Stimulated activated CD8-positive, alpha-beta memory T cell treated with anti-CD3 and anti-CD28 coated beads, Interleukin-15, amount 100 ng/mL, for 1 hour (primary cell): Measurements from ENCODE around the gene PSMB1.

Experiments used
- DNase-seq: peaks from one replicate; pipeline ENCODE4 v3.0.0-alpha.2; 2020; ENCODE audit warnings: low read depth

PSMB1 gene

DNA sequence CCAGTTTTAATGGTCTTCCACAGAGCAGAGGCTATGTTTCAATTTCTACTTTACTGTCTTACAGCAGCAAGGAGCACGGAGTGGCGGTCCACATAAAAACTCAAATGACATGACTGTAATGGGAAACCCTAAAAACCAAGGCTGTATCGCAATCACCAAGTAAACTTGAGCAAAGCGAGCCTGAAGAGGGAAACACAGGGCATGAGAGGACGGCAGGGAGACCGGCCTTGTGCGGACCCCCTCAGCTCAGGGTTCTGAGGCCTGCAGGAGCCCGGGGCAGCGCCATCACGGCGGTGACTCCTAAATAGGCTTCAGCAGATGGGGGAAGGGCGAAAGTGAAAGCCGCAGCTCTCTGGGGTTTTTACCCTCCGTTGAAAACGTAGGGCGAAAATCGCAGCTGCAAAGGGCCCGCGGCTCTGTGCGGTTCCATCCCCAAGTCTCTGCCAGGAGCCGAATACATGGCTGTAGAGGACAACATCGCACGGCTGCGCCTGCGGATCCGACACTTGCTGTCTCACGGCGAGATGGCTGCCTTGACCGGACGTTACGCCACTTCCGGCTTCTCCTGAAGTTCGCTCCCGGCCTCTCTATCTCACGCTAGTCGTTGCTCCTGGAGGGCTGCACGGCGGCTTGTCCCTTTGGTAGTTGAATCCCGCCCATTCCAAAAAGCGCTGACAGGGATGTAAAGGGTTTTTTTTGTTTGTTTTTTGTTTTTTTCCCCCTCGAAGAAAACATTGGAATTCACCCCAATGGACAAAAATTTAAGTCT is at the start of gene PSMB1:
PSMB1 (minus strand) TSS at position 543 of the 769 bp plus-strand sequence; CDS start at position 478, 65 bp downstream.
- peak; percentile 71 for DNase-seq

DNA sequence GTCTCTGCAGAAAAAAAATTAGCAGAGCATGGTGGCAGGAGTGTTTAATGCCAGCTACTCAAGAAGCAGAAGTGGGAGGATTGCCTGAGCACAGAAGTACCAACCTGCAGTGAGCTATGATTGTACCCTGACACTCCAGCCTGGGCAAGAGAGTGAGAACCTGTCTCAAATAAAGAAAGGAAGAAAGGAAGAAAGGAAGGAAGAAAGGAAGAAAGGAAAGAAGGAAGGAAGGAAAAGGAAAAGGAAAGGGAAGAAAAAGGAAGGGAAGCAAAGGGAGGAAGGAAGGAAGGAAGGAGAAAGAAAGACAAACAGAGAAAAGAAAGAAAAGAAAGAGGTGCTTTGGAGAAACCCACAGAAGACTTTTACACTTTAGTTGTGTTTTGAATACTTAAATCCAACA is 44.2 kb upstream of the PSMB1 start:
- no peak for DNase-seq

DNA sequence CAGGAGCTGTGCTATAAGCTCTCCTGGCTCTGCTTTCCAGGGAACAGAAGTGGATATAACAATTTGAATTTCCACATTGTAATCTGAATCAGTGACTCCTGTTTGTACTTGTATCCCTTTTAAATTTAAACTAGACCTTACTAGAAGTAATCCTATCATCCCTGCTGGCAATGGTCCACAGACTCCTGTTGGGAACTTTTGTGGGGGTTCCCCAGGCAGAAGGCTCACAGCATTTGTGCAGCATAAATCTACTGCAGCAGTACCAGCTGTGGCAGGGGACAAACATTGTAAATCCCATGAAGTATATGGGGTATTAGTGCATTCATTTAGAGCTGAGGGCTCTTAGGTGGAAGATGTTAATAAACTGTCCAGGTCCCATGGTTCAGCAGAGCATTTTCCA is 43.3 kb upstream of the PSMB1 start:
- DNase-seq: no peak

DNA sequence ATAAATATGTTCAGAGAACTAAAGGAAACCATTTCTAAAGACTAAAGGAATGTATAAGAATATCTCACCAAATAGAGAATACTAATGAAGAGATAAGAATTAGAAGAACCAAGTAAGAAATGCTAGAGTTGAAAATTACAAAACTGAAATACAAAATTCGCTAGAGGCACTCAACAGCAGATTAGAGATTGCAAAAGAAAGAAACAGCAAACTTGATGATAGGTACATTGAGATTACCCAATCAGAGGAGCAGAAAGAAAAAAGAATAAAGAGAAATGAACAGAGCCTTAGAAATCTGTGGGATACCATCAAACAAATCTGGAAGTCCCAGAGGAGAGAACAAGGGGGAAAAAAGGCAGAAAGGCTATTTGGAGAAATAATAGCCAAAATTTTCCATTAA is 37.6 kb upstream of the PSMB1 start:
- no peak for DNase-seq

DNA sequence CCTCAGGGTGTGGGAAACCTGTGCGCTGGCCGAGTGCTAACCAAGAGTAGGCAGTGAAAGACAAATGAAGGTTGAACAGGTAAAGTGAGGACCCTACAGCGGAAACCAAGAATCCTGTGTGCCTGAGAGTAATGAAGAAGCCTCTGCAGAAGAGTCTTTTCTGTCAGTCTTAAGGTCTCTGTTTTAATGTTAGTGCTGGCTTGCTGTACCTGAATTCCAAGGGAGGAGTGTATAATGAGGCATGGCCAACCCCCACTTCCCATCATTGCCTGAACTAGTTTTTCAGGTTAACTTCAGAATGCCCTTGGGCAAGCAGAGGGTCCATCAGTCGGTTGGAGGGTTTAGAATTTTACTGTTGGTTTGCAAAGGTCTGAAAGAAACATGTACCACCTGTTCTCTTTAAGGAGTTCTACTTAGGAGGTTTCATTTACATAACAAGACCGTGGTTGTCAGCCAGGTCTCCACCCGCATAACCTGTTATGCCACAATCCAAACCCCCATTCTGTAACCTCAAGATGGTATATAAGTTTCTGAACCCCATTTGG is 31.9 kb upstream of the PSMB1 start:
- DNase-seq: no peak

DNA sequence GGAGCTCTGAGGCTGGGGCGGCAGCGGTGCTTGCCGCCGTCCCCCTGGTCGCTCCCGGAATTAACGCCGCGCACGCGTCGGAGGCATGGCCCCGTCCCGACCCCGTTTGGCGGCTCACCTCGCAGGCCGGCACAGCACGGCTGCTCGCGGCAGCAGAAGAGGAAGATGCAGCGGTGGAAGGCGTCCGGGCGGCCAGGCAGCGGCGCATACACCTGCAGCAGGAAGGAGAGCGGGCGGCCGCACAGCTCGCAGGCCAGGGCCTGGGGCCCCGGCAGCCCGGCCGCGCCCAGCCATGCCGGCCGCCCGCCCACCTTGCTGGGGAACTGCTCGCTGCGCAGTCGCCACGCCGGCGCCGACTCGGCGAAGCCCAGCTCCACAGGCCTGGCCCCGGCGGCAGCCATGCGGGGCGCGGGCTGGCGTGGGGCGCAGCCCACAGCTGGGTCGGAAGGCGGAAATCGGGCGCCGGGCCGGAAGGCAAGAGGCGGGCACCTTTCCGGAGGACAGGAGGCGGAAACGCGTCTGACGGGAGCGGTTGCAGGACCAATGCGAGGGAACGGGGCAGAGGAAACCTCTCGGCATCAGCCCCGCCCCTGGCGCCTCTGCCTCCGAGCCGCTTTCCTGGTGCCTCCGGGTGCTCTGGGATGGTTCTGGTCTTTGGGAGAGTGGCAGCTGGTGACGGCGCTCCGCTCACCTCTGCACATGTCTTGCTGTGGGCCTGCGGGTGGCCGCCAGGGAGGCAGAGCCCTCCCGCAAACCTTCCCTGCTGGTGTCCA is 31.3 kb upstream of the PSMB1 start, which contains the start of gene PDCD2:
PDCD2 (minus strand) TSS at position 457 of the 773 bp plus-strand sequence; CDS start at position 401, 56 bp downstream.
- DNase-seq: peak; percentile 79

DNA sequence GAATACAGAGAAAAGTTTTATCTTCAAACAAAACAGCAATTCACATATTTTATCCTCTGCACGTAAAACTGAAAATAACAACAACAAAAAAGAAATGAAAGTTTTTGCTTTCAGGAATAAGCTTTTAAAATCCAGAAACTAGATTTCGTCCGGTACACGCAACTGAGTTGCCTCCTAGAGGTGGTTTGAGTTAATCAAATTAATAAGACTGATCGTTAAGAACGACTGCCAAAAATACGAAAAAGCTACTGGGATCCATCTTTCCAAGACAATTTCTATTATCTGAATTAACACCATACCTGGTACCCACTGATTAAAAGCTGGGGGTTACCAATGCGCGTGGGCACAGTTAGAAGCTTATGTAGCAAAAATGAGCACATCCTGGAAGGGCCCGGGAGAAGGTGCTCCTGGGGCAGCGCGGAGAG is 30.7 kb upstream of the PSMB1 start:
- no peak for DNase-seq

DNA sequence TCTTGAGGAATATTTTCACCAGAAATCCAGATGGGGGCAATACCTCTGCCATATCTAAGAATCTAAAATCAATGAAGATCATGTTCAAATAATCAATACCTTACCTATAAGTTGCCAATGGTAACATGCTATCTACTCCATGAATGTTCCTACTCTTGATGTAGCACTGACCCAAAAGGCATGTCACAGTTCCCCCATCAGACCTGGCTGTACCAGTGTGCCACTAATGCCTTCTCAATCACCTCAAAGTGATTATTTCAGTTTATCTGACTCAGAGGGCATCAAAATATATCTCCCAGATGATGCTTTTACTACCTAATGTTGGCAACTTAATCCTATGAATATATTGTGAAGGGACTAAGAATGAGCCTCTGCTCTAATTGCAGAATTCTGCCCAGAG is 25.8 kb upstream of the PSMB1 start:
- DNase-seq: no peak

DNA sequence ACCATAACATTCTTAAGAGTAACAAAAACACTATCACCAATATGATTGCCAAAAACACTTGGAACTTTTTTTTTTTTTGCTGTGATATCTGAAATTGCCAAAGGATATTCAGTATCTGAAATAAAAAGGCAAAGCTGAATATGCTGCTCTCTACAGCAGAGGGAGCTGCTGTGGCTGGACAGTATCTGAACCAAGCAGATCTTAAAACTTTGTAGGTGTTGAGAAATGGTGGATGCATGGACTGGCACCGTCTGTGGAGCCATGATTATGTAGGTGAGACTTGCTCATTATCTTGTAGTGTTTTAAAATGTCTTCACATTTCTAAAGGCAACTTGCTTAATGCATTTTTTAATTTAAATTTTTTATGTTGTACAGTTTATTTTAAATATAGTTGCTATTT is 22.1 kb upstream of the PSMB1 start:
- DNase-seq: no peak

DNA sequence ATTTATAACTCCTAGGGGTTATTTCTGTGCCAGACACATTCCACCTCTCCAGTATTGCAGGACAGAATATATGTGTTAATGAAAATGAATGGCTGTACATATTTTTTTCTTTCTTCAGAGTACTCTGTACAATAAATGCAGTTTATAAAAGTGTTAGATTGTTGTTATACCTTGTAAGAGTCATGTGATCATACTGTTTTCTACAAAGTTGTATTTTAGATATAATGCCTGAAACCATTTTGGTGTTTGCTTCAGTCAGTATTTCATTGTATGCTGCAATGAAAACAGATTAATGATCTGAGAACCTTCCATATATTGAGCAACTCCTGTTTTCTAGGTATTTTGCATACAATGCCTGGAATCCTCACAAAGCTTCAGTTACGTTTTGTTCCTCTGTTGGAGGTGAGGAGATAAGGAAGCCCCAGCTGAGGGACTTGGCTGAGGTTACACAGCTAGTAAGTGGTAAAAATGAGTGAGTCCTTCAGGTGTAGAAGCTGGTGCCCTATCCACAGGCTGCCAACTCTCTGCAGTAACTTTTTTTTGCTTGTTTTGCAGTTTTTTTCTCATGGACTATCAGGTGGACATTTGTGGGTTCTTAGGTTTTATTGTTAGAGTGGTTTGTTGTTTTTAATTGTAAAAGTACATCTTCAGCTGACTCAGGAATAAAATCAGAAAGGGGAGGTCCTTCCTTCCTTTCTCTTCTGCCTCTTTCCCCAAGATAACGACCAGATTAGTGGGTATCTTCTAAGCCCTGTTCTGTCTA is 19.8 kb upstream of the PSMB1 start:
- DNase-seq: no peak

DNA sequence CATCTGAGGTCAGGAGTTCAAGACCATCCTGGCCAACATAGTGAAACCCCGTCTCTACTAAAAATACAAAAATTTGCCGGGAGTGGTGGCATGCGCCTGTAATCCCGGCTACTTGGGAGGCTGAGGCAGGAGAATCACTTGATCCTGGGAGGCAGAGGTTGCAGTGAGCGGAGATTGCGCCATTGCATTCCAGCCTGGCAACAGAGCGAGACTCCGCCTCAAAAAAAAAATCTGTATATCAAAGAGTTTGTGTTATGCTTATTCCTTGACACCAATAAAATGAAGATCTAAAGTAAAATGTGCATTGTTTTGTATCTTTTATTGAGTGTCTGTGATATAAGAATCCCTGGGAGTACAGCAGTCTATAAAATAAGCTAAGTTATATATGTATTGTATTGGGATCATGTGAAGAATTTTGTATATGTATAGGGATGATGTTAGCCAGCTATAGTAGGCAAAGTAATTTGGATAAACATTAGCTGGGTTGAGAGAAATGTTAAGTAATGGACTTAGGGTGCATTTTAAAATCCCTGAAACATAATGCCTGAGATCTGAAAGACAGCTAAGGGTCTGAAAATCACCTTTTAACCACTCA is 11.9 kb upstream of the PSMB1 start:
- no peak for DNase-seq

DNA sequence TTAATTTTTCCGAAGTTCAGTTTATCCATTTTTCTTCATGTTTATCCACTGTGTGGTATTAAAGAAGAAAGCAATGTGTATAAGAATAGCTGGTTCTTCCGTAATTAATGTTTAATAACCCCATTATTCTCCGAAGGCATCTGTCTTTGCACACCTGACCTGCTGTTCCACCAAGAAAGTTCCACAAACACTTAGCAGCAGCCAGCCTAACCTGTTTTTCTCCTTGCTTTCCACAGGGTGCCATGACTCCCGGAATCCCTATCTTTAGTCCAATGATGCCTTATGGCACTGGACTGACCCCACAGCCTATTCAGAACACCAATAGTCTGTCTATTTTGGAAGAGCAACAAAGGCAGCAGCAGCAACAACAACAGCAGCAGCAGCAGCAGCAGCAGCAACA is 8.4 kb upstream of the PSMB1 start:
- DNase-seq: no peak

DNA sequence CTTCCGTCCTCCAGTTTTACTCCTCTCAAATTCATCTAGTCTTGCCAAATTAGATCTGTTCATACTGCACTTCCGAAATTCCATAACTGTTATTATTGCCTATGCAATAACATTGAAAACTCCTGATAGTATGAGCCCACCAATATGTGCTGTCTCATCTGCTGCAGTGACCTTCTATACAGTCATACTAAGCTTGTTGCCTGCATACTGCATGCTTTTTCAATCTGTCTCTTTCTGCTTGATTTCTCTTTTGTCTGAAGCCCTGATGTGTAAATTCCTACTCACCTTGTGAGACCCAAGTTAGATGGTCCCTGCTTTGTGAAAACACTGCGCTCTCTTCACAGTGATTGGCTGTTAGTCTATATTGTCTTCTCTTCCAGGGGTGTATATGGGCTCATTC is 2.2 kb upstream of the PSMB1 start:
- DNase-seq: no peak

DNA sequence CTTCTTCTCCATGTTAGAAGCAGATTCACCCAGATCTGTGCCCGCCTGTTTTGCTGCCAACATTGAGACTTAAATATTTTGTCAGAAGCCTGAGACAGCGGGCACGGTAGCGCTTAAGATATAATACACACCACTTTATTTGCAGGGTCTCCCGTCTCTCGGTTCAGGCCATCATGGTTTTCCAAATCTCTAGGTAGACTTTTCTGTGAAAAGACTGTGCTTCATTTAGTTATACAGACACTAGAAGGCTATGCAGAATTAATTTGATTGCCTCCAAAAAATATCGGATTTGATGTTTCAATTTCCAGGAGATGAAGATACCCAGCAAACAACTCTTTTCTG is 1.7 kb upstream of the PSMB1 start:
- no peak for DNase-seq

DNA sequence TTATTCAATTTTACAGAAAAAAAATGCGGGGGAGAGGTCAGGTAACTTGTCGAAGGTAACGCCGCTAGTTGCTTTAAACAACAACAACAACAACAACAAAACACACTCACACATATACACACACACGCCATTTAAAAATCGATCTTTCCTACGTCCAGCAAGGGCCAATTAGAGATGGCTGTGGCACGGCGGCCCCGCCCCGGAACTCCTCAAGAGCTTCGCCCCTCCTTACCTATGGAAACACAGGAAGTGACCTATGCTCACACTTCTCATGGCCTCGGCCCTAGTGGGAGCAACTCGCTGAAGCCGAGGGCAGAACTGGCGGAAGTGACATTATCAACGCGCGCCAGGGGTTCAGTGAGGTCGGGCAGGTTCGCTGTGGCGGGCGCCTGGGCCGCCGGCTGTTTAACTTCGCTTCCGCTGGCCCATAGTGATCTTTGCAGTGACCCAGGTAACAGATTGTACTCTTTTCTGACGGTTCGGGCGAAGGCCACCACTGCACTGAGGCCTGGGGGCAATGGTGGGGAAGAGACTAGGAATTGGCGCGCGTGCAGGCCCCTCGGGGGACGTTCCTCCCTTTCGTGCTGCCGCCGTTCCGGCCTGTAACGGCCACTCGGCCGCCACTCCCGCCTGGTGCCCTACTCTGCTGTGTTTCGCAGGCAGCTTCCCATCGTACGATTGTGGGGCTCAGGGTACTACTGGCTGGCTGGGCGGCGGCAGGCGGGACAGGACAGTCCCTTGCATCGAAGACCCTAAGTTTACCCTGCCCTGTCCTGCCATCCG is 1.1 kb upstream of the PSMB1 start, which contains the start of gene TBP:
TBP (plus strand) TSS at position 357 of the 783 bp plus-strand sequence. CDS start 2,661 bp downstream, outside the sequence.
- peak; percentile 96 for DNase-seq

DNA sequence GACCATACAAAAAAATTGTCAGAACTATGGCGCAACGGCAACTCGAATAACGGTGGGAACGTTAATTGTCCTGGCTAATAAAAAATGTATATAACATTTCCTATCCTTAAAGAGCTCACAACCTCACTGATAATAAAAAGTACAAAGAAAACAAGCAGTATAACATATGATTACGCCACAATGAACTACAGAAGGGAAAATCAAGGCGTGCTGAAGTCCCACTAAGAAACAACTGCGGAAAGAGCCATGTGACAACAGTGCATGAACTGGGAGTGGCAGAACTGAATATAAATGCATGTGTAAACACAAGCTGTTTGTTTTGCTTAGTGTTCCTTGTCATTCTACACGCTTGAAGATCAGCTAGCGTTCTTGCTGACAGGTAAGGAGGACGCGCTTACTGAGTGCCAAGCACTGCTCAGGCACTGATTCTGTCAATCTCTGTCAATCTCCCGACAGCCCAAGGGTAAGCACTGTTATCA is 466 bp upstream of the PSMB1 start:
- no peak for DNase-seq

DNA sequence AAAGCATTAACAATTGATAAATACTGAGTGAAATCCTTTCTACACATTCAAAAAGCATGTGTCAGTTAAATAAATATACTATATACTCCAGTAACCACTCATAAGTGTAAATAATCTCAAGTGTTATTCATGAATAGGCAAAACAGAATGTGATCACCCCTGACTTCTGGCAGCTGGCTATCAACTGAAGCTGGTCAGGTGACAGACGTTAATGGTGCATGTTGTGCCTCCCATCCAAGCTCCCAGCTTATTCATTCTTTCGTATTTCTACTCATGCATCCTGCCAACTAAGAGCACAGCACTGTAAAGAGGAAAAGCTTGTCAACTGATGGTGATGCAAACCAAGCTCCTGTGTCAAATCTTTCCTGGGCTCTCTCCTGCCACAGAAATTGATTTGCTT is 7.7 kb downstream of the PSMB1 start:
- no peak for DNase-seq

DNA sequence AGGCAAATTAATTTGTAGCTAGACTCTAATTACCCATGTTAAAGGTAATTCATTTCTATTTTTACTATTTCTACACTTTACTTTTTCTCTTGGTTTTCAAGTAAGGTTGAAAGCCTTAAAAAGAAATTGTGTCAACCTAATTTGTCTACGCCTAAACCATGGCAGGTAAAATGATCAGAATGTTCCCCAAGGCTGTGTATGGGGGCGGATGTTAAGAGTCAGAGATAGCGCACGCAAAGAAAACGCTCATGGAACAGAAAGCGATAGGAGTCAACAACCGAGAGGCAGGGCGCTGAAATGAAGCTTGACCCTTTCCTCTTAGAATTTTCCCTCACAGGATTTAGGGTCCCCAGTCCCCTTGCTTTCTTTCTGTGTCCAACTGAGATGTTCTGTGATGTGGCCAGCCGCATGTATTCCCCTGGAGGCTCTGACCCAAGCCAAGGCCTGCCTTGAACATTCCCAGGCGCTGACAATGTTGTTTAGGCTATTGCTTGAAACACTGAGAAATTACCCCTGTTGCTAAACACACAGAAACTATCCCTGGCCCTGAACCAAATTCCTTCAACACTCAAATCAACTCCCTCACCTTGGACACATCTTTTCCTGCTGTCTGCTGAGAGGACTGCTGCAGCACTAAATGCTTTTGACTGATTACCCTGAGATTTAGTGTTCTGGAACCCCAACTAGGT is 10.9 kb downstream of the PSMB1 start:
- no peak for DNase-seq

DNA sequence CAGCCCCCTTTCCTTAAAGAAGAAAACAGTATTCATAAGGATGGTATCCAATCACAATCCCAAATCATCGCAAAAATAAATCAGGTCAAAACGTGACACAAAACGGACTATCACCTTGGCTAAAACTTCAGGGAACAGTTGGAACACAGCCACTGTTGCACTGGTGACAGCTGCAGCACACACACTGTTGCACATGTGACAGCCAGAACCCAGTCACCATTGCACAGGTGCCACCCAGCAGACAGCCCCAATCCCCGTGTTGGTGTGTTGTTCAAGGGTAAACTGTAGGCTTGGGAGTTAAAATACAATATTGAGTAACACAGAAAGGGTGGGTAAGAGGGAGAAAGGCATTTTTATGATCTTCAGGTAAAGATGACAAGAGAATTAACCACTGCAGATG is 15.8 kb downstream of the PSMB1 start:
- DNase-seq: no peak

DNA sequence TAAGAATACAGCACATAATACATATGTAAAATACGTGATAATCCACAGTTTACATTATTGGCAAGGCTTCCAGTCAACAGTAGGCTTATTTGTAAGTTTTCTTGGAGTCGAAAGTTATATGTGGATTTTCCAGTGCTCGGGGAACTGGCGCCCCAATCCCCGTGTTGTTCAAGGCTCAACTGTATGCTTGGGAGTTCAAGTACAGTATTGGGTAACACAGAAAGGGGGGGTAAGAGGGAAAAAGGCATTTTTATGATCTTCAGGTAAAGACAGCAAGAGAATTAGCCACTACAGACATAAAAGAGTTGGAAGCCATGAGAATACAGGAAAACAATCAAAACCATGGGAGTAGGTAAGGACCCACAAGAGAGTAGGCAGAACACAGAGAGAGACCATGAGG is 16.4 kb downstream of the PSMB1 start:
- DNase-seq: no peak
